Measurements from ENCODE around the gene RCC2. TPM values are rescaled to one million over a fixed set of nuclear protein-coding genes. Genes with fewer than 3 reads are reported as not detected.

The RCC2 gene
- total RNA-seq, 4 donors from 2014 or later, result 5.7 to 11.5 (median 7.8) TPM

DNA sequence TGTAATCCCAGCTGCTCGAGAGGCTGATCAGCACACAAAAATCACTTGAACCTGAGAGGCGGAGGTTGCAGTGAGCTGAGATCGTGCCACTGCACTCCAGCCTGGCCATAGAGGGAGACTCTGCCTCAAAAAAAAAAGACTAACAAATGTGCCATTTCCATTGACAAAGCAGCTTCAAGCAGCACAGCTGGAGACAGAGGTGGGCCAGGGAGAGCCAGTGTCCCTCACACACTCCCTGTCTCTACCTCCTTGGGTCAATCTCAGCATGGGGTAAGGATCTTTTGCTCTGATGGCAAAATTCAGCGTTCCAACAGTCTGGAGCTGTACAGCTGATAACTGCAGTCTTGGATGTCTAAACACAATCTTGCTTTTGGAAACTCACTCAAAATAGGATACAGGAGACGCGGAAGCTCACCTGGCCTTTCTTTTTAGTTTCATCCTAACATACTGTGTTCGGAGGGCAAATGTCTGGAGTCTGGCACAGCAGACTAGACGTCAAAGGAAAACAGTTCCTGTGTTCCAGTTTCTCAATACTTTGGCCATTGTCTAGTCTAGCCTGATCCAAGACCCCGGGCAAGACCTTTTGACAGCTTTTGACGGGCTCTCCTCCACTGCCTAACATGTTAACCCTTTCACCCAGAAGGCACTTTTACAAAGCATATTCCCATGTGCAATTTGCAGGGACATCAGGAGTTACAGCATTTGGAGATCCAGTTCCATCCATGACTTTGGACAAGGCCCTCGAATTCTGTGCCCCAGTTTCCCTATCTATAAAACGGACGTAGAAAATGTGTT, 2.9 kb downstream of the RCC2 start:
- H3K4me1 ChIP-seq, result peaks cover 23 to 30% of the 10 kb centered on the region in 2 donors
- peak overlapping the region; percentile 77 to 99 (median 80) for H3K4me3 ChIP-seq
- H3K36me3 ChIP-seq, result no peaks in the 10 kb centered on the region
- in situ Hi-C loops (cut with MboI; ENCODE audit: low sequenced_read_pairs in 4 of 4) (no loop called here), intact Hi-C loops (cut with DNase I; ENCODE audit: low total_unique reads) (loop anchor here (10.0 kb wide), 2 partner anchors 312 to 382 kb away; partner anchors contain the start of gene SDHB)
- DNase-seq, result no peak
- peak overlapping the region; percentile 78 to 89 (median 83) for H3K27ac ChIP-seq
- no peaks in the 10 kb centered on the region for H3K9me3 ChIP-seq
- no peaks in the 10 kb centered on the region for H3K27me3 ChIP-seq
- ATAC-seq, result no peak
- no peak for TF ChIP-seq POLR2A (IDR thresholded peaks at IDR 0.05)
- TF ChIP-seq, protein P1, sequence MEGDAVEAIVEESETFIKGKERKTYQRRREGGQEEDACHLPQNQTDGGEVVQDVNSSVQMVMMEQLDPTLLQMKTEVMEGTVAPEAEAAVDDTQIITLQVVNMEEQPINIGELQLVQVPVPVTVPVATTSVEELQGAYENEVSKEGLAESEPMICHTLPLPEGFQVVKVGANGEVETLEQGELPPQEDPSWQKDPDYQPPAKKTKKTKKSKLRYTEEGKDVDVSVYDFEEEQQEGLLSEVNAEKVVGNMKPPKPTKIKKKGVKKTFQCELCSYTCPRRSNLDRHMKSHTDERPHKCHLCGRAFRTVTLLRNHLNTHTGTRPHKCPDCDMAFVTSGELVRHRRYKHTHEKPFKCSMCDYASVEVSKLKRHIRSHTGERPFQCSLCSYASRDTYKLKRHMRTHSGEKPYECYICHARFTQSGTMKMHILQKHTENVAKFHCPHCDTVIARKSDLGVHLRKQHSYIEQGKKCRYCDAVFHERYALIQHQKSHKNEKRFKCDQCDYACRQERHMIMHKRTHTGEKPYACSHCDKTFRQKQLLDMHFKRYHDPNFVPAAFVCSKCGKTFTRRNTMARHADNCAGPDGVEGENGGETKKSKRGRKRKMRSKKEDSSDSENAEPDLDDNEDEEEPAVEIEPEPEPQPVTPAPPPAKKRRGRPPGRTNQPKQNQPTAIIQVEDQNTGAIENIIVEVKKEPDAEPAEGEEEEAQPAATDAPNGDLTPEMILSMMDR (IDR thresholded peaks at IDR 0.05 in 4 of 5, conservative IDR thresholded peaks at IDR 0.05 in 1 of 5), result no peak

- Histone ChIP-seq H3K27ac (no peak overlapping the region), H3K27me3 (no peaks in the 10 kb centered on the region), H3K4me3 (no peak overlapping the region), H3K9me3 (no peaks in the 10 kb centered on the region), H3K4me1 (peaks cover 11 to 14% of the 10 kb centered on the region in 2 donors), H3K36me3 (no peaks in the 10 kb centered on the region)
- DNase-seq, result no peak
- in situ Hi-C loops (cut with MboI; ENCODE audit: low sequenced_read_pairs in 4 of 4), result no loop called here
- TF ChIP-seq, protein P1 (IDR thresholded peaks at IDR 0.05 in 4 of 5, conservative IDR thresholded peaks at IDR 0.05 in 1 of 5), result no peak
- no peak for TF ChIP-seq POLR2A (IDR thresholded peaks at IDR 0.05)
- intact Hi-C loops (cut with DNase I; ENCODE audit: low total_unique reads), result loop anchor here (10.0 kb wide), 2 partner anchors 310 to 380 kb away; partner anchors contain the start of gene SDHB
- no peak for ATAC-seq
Observed at GRCh38 chr1:17434601-17435000, 4.9 kb downstream of the RCC2 start.

DNA sequence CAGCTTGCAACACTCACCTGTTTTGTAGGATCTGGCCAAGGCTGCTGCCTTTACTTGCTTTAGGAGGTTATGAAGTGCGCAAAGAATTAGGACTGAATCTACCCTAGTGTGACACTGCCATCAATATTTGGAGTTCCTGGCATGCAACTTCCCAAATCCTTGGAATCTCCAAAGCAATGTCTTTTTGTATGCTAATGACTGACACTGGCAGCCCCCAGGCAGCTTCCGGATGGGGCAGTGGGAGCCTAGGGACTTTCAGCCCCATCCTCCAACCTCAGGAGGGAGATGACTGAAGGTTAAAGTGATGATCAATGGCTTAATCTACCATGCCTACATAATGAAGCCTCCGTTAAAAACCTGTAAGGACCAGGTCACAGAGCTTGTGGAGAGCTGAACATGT, 5.5 kb downstream of the RCC2 start:
- in situ Hi-C loops (cut with MboI; ENCODE audit: low sequenced_read_pairs in 4 of 4) (no loop called here), intact Hi-C loops (cut with DNase I; ENCODE audit: low total_unique reads) (loop anchor here (10.0 kb wide), 2 partner anchors 309 to 379 kb away; partner anchors contain the start of gene SDHB)
- TF ChIP-seq POLR2A (IDR thresholded peaks at IDR 0.05), result no peak
- TF ChIP-seq, protein P1 (IDR thresholded peaks at IDR 0.05 in 4 of 5, conservative IDR thresholded peaks at IDR 0.05 in 1 of 5), result no peak
- Histone ChIP-seq H3K27me3 (no peaks in the 10 kb centered on the region), H3K4me1 (peaks cover 11 to 14% of the 10 kb centered on the region in 2 donors), H3K27ac (no peak overlapping the region), H3K36me3 (no peaks in the 10 kb centered on the region), H3K9me3 (no peaks in the 10 kb centered on the region), H3K4me3 (no peak overlapping the region)
- DNase-seq (no peak), ATAC-seq (no peak)

DNA sequence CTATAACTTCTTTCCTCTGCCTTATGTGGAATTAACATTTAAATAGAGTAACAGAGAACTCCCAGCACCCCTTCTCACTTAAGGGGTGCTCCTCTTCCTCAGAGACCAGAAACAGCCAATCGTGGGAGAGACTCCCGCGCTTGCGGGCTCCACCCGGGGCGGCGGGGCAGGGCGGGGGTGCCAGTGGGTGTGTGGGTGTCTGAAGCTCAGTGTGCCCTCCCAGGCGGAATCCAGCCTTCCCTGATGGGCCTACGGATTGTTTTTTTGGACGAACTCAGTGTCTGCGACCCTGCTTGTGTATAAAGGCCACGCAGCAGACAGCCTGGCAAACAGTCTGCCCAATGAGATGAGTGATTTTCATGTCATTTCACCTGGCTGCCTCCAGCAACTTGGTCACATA, 6.2 kb downstream of the RCC2 start:
- no peak overlapping the region for H3K27ac ChIP-seq
- peaks cover 0 to 7% of the 10 kb centered on the region in 2 donors for H3K36me3 ChIP-seq
- no peak overlapping the region for H3K4me3 ChIP-seq
- ATAC-seq, result no peak
- peaks cover 7 to 11% of the 10 kb centered on the region in 2 donors for H3K4me1 ChIP-seq
- no peaks in the 10 kb centered on the region for H3K9me3 ChIP-seq
- intact Hi-C loops (cut with DNase I; ENCODE audit: low total_unique reads), result loop anchor here (10.0 kb wide), 2 partner anchors 308 to 378 kb away; partner anchors contain the start of gene SDHB
- no peak for DNase-seq
- no peaks in the 10 kb centered on the region for H3K27me3 ChIP-seq
- TF ChIP-seq, protein P1 (IDR thresholded peaks at IDR 0.05 in 4 of 5, conservative IDR thresholded peaks at IDR 0.05 in 1 of 5), result no peak
- TF ChIP-seq POLR2A (IDR thresholded peaks at IDR 0.05), result no peak
- in situ Hi-C loops (cut with MboI; ENCODE audit: low sequenced_read_pairs in 4 of 4), result no loop called here

Measured in gastrocnemius medialis (tissue), 4 donors.